ENCODE data around the gene MAPK8IP3.

- no peak for TF ChIP-seq CTCF (IDR thresholded peaks at IDR 0.05)
- no peak for TF ChIP-seq POLR2AphosphoS5 (IDR thresholded peaks at IDR 0.05)
These were observed 111.2 kb downstream of the MAPK8IP3 start for GRCh38 chr16:1817276-1817589.
